Activated B cell treated with CpG ODN at 0.5 μM for 24 hours (primary cell): ENCODE data around the gene VPS35L. TPM values are rescaled to one million over a fixed set of nuclear protein-coding genes. Genes with fewer than 3 reads are reported as not detected.

Experiments
- ATAC-seq: fragments of 200-7000 bp; cut with Tn5 transposase; one replicate; pipeline ENCODE4 v1.10.0; 2021; ENCODE audit warnings: low read depth, mild to moderate bottlenecking, moderate library complexity
- CTCF ChIA-PET: fragments of 350-600 bp; sonication (Branson Sonifier 250); formaldehyde crosslinking; loops from one replicate; lab custom pipeline; 2021; ENCODE audit warnings: antibody characterized with exemption; lab: Charles Lee
- POLR2A ChIA-PET: fragments of 350-600 bp; sonication (Branson Sonifier 250); formaldehyde crosslinking; loops from one replicate; lab custom pipeline; 2021; ENCODE audit warnings: antibody characterized with exemption; lab: Charles Lee
- DNase-seq: peaks from one replicate; pipeline ENCODE4 v3.0.0; 2022
- H3K27ac Mint-ChIP-seq: one replicate; pipeline ENCODE4 v1.8.0; 2020; ENCODE audit warnings: mixed read lengths
- H3K27me3 Mint-ChIP-seq: one replicate; pipeline ENCODE4 v1.8.0; 2021; ENCODE audit warnings: mixed read lengths
- H3K36me3 Mint-ChIP-seq: one replicate; pipeline ENCODE4 v1.8.0; 2021; ENCODE audit warnings: low read depth, mixed read lengths
- H3K4me1 Mint-ChIP-seq: one replicate; pipeline ENCODE4 v1.8.0; 2021; ENCODE audit warnings: mixed read lengths
- H3K4me3 Mint-ChIP-seq: one replicate; pipeline ENCODE4 v1.8.0; 2020; ENCODE audit warnings: mild to moderate bottlenecking, mixed read lengths
- H3K9me3 Mint-ChIP-seq: one replicate; pipeline ENCODE4 v1.8.0; 2020; ENCODE audit warnings: mixed read lengths
- intact Hi-C: fragments of 100-400 bp; cut with micrococcal nuclease; formaldehyde crosslinking; loops from one replicate; pipeline ENCODE4 v1.15.1; 2024
- total RNA-seq: library from RNA; stranded (reverse); gene quantifications from 2 replicates; pipeline ENCODE4 v1.2.3, GENCODE V29; 2022
- TF ChIP-seq, protein P1 (sequence below): fragments of 200-600 bp; IDR thresholded peaks from one replicate; pipeline ENCODE4 v1.8.0; 2022; ENCODE audit warnings: antibody characterized with exemption, mild to moderate bottlenecking

Gene VPS35L
- total RNA-seq, 1 donor from 2014 or later: 66.0 TPM

DNA sequence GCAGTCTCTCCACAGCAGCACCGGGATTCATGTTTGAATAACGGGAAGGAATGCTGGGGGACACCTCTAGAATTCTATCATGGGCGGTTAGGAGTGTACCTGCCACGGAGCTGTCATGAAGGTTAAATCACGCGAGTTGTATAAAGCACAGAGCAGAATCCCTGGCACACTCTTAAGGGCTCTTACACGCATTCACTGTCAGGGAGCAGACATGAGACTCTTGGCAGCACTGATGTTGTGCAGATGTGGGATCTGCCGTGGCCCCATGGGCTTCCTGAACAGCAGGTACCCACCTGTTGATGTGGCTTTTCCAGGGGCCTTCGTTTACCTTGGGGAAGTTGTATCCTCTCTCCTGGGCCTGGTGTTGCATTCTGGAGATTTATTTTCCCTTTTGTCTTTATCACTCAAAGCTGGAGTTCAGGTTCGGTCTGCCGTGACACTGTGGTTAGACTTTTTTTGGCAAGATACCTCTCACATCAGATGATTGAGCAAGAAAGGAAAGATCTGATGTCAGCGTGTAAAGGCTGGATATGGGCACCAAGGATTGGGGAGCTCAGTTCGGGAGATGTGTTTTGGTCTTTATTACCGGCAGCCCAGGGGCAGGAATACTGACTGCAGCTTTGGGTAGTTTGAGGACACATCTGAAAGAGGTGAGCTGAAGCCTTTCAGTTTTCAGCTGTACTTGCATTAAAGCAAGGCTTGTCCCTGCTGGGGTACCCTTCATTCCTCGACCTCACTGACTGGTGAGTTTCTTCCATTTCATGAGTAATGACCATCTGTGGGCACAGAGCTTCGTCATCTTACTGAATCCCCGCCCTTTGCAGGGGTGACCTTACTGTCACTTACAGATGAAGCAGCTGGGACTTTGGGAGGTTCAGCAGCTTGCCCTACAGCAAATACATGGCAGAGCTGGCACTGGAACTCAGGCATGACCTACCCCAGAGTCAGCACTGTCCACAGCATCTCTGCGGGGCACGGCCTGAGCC is 143.3 kb downstream of the VPS35L start:
- no peaks in the 10 kb centered on the region for H3K4me1 Mint-ChIP-seq
- H3K9me3 Mint-ChIP-seq: no peaks in the 10 kb centered on the region
- H3K36me3 Mint-ChIP-seq: peaks cover 78% of the 10 kb centered on the region
- TF ChIP-seq, protein P1, sequence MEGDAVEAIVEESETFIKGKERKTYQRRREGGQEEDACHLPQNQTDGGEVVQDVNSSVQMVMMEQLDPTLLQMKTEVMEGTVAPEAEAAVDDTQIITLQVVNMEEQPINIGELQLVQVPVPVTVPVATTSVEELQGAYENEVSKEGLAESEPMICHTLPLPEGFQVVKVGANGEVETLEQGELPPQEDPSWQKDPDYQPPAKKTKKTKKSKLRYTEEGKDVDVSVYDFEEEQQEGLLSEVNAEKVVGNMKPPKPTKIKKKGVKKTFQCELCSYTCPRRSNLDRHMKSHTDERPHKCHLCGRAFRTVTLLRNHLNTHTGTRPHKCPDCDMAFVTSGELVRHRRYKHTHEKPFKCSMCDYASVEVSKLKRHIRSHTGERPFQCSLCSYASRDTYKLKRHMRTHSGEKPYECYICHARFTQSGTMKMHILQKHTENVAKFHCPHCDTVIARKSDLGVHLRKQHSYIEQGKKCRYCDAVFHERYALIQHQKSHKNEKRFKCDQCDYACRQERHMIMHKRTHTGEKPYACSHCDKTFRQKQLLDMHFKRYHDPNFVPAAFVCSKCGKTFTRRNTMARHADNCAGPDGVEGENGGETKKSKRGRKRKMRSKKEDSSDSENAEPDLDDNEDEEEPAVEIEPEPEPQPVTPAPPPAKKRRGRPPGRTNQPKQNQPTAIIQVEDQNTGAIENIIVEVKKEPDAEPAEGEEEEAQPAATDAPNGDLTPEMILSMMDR: no peak
- CTCF ChIA-PET: no interaction called here
- ATAC-seq (no peak), DNase-seq (no peak)
- no peaks in the 10 kb centered on the region for H3K27me3 Mint-ChIP-seq
- no peak overlapping the region for H3K27ac Mint-ChIP-seq
- intact Hi-C loops: no loop called here
- H3K4me3 Mint-ChIP-seq: no peak overlapping the region
- POLR2A ChIA-PET: interaction anchor here (0.6 kb wide), 1 partner anchor 1670 kb away, joined by 4 read pairs; no protein-coding TSS in a partner anchor

DNA sequence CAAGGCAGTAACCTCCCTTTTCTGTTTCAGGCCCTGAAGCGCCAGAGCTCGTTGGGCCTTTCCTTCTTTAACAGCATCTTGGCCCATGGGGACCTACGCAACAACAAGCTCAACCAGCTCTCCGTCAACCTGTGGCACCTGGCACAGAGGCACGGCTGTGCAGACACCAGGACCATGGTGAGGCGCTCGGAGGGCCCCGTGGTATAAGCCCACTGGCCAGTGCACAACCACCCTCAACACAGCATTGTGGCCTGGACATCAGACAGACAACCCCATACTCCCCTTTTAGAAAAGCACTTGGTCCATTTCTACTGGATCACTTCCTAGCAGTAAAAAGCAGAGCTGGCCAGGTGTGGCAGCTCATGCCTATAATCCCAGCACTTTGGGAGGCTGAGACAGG is 144.0 kb downstream of the VPS35L start:
- POLR2A ChIA-PET: no interaction called here
- ATAC-seq (no peak), DNase-seq (no peak)
- Mint-ChIP-seq H3K9me3 (no peaks in the 10 kb centered on the region), H3K4me3 (no peak overlapping the region), H3K4me1 (no peaks in the 10 kb centered on the region), H3K36me3 (peaks cover 80% of the 10 kb centered on the region), H3K27me3 (no peaks in the 10 kb centered on the region), H3K27ac (peak overlapping the region; percentile 18)
- intact Hi-C loops: no loop called here
- TF ChIP-seq, protein P1: no peak
- CTCF ChIA-PET: no interaction called here

DNA sequence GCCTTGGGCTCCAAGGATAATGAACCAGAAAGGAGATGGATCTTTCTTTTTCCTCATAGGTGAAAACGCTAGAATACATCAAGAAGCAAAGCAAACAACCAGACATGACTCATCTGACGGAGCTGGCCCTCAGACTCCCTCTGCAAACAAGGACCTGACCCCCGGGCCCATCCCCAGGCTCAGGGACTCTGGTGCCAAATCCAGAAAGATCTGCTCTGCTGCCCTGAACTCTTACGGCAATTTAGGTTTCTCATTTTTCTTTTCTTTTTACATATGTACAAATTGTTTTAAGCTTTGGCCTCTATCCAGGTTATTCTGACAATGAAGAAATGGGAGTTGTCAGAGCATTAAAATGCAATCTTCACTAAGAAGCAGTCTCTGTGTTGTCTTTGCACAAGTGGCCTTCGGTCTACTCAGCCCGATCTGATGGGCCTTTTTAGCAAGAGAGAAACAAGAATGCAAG is 144.8 kb downstream of the VPS35L start:
- Mint-ChIP-seq H3K36me3 (peaks cover 84% of the 10 kb centered on the region), H3K4me3 (no peak overlapping the region), H3K4me1 (no peaks in the 10 kb centered on the region), H3K27me3 (no peaks in the 10 kb centered on the region), H3K9me3 (no peaks in the 10 kb centered on the region), H3K27ac (no peak overlapping the region)
- ChIA-PET CTCF (no interaction called here), POLR2A (no interaction called here)
- no peak for DNase-seq
- TF ChIP-seq, protein P1: no peak
- intact Hi-C loops: no loop called here
- no peak for ATAC-seq

DNA sequence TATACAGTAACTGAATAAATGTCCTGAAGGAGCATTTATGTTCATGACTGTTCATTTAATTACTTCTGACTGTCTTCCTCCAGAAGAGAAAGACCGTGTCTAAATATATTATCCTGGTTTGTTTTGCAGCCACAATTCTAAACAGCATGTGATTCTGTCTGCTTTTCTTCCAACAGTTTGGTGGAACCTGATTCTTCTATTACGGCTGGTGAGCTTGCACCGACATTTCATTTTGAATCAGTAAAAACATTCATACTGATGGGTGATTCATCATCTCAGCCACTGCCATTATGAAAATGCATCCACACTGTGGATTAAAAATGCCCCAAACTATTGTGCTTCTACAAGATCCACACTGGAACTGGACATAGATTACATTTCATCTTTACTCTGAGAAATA is 145.6 kb downstream of the VPS35L start:
- intact Hi-C loops: no loop called here
- TF ChIP-seq, protein P1: no peak
- ChIA-PET CTCF (no interaction called here), POLR2A (no interaction called here)
- Mint-ChIP-seq H3K4me1 (no peaks in the 10 kb centered on the region), H3K27me3 (no peaks in the 10 kb centered on the region), H3K27ac (no peak overlapping the region), H3K36me3 (peaks cover 91% of the 10 kb centered on the region), H3K9me3 (no peaks in the 10 kb centered on the region), H3K4me3 (no peak overlapping the region)
- no peak for DNase-seq
- ATAC-seq: no peak

GRCh38 chr16:19703172-19703889 is 147.8 kb downstream of the VPS35L start:
- ChIA-PET CTCF (no interaction called here), POLR2A (no interaction called here)
- no peak for ATAC-seq
- TF ChIP-seq, protein P1: no peak
- no peaks in the 10 kb centered on the region for H3K27me3 Mint-ChIP-seq
- H3K36me3 Mint-ChIP-seq: peaks cover 87% of the 10 kb centered on the region
- intact Hi-C loops: no loop called here
- no peak for DNase-seq
- H3K4me3 Mint-ChIP-seq: no peak overlapping the region
- no peak overlapping the region for H3K27ac Mint-ChIP-seq
- H3K4me1 Mint-ChIP-seq: no peaks in the 10 kb centered on the region
- H3K9me3 Mint-ChIP-seq: no peaks in the 10 kb centered on the region
